ENCODE results near the gene ADAM12. TPM values are rescaled to one million over a fixed set of nuclear protein-coding genes. Genes with fewer than 3 reads are reported as not detected.

ADAM12 gene
- total and polyA plus RNA-seq, 4 donors, result 0.03 to 0.33 (median 0.19) TPM

- Histone ChIP-seq H3K4me3 (ENCODE audit: low read depth in 1 of 3, low read length in 3 of 3) (no peak overlapping the region), H3K27me3 (ENCODE audit: control insufficient read depth in 4 of 4, insufficient read depth in 4 of 4, low read length in 3 of 4) (no peaks in the 10 kb centered on the region), H3K27ac (ENCODE audit: low read depth in 1 of 2, low read length in 2 of 2) (no peak overlapping the region), H3K9ac (ENCODE audit: low read depth in 1 of 2, low read length in 2 of 2) (no peak overlapping the region), H3K4me1 (ENCODE audit: control insufficient read depth in 4 of 4, insufficient read depth in 4 of 4, low read length in 3 of 4) (no peaks in the 10 kb centered on the region), H3K9me3 (ENCODE audit: control insufficient read depth in 4 of 4, low read length in 3 of 4) (peaks cover 0 to 3% (median 0%) of the 10 kb centered on the region in 4 donors), H3K36me3 (ENCODE audit: control insufficient read depth in 4 of 4, insufficient read depth in 3 of 4, low read depth in 1 of 4, low read length in 3 of 4) (no peaks in the 10 kb centered on the region)
- TF ChIP-seq GABPA (IDR thresholded peaks at IDR 0.05 in 1 of 2, conservative IDR thresholded peaks at IDR 0.05 in 1 of 2) (no peak), NR2F2 (IDR thresholded peaks at IDR 0.05) (no peak), MAX (IDR thresholded peaks at IDR 0.05) (no peak), CTCF (IDR thresholded peaks at IDR 0.05; ENCODE audit: low read depth, low read length, missing input control) (no peak), EGR1 (IDR thresholded peaks at IDR 0.05; ENCODE audit: low read depth in 2 of 2) (no peak), HNF4A (conservative IDR thresholded peaks at IDR 0.05) (no peak), FOXA2 (IDR thresholded peaks at IDR 0.05) (no peak), RXRA (IDR thresholded peaks at IDR 0.05) (no peak), YY1 (IDR thresholded peaks at IDR 0.05) (no peak), SP1 (IDR thresholded peaks at IDR 0.05) (no peak), TAF1 (conservative IDR thresholded peaks at IDR 0.05) (no peak), ATF3 (IDR thresholded peaks at IDR 0.05) (no peak), REST (IDR thresholded peaks at IDR 0.05) (no peak), FOXA1 (IDR thresholded peaks at IDR 0.05) (no peak), HNF4G (IDR thresholded peaks at IDR 0.05) (no peak), RAD21 (IDR thresholded peaks at IDR 0.05) (no peak), JUND (IDR thresholded peaks at IDR 0.05) (no peak)
- TF ChIP-seq, protein P1, sequence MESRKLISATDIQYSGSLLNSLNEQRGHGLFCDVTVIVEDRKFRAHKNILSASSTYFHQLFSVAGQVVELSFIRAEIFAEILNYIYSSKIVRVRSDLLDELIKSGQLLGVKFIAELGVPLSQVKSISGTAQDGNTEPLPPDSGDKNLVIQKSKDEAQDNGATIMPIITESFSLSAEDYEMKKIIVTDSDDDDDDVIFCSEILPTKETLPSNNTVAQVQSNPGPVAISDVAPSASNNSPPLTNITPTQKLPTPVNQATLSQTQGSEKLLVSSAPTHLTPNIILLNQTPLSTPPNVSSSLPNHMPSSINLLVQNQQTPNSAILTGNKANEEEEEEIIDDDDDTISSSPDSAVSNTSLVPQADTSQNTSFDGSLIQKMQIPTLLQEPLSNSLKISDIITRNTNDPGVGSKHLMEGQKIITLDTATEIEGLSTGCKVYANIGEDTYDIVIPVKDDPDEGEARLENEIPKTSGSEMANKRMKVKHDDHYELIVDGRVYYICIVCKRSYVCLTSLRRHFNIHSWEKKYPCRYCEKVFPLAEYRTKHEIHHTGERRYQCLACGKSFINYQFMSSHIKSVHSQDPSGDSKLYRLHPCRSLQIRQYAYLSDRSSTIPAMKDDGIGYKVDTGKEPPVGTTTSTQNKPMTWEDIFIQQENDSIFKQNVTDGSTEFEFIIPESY (IDR thresholded peaks at IDR 0.05), result no peak
- DNase-seq (ENCODE audit: low spot score), result no peak
- 84% methylated on average over 25 of the region's 25 CpGs for WGBS
Measured at GRCh38 chr10:126235091-126235978, 152.9 kb downstream of the ADAM12 start.

All from liver (tissue), 9 donors.